ENCODE measurements around the gene SSC5D.

Gene SSC5D

DNA sequence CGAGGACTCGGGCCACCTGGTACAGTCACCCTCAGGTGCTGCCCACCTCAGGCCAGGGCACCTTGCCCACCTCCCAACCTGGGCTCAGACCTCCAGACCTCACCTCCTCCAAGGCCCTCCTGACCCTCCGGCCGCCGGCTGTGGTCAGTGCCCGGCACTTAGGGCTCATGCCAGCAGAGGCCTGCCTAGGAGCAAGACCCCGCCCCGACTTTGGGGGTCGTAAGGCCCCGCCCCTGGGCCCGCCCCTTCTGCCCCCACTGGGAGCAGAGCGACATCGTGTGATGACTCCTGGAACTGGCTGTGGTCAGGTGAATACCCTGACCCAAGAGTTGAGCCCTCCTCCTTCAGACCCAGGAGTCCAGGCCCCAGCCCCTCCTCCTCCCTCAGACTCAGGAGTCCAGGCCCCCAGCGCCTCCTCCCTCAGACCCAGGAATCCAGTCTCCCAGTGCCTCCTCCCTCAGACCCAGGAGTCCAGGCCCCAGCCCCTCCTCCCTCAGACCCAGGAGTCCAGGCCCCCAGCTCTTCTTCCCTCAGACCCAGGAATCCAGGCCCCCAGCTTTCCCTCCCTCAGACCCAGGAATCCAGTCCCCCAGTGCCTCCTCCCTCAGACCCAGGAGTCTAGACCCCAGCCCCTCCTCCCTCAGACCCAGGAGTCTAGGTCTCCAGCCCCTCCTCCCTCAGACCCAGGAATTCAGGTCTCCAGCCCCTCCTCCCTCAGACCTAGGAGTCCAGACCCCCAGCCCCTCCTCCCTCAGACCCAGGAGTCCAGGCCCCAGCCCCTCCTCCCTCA is 48.9 kb downstream of the SSC5D start, which contains the start of gene SBK2:
Gene SBK2 (minus strand): TSS at position 183 of the 790 bp plus-strand sequence. CDS start 839 bp downstream, outside the sequence.
- no peak for DNase-seq (ENCODE audit: low read depth)

- DNase-seq (ENCODE audit: low read depth) = no peak
These were observed 49.5 kb downstream of the SSC5D start for GRCh38 chr19:55537741-55538111.

DNA sequence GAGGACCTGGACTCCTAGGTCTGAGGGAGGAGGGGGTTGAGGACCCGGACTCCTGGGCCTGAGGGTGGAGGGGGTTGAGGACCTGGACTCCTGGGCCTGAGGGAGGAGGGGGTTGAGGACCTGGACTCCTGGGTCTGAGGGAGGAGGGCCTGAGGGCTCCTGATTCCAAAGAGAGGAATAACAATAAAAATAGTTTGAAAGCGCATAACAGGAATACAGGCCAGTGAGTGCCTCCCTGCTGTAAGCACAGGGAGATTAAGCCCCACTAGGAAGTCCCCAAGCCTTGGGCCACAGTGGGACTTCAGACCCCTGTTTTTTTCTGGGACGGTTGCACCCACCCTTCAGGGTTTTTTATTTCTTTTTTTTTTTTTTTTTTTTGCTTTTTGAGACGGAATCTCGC is 49.9 kb downstream of the SSC5D start:
- DNase-seq (ENCODE audit: low read depth) = no peak

- no peak for DNase-seq (ENCODE audit: low read depth)
These were observed 51.1 kb downstream of the SSC5D start for GRCh38 chr19:55539090-55539984.

DNA sequence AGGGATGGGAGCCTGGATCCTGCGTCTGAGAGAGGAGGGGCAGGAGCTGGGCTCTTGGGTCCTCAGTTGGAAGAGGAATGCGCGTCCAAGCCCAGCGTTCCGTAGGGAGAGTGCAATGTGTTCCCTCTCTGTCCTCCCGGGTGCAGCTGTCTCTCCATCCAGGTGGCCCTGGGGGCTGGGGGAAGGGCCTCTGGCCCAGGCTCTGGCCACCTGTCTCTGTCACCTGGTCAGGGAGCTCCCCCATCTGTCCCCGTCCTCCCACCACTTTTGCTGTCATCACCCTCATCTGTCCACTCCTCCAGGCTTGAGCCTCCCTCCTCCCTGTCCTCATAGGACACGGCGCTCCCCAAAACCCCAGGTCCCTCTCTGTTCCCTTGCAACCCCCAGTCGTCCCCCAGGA is 52.4 kb downstream of the SSC5D start:
- no peak for DNase-seq (ENCODE audit: low read depth)

GRCh38 chr19:55541091-55541490 is 52.9 kb downstream of the SSC5D start:
- no peak for DNase-seq (ENCODE audit: low read depth)

DNA sequence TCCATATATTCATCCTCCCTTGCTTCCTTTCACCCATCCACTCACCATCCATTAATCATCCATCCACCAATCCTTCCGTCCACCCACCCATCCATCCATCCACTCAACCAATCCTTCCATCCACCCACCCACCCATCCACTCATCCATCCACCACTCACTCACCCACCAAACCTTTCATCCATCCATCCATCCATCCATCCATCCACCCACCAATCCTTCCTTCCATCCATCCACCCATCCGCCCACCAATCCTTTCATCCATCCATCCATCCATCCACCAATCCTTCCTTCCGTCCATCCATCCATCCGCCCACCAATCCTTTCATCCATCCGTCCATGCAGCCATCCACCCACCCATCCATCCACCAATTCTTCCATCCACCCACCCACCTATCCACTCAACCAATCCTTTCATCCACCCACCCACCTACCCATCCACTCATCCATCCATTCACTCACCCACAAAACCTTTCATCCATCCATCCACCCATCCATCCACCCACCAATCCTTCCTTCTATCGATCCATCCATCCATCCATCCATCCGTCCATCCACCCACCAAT is 54.1 kb downstream of the SSC5D start:
- DNase-seq (ENCODE audit: low read depth) = no peak

DNA sequence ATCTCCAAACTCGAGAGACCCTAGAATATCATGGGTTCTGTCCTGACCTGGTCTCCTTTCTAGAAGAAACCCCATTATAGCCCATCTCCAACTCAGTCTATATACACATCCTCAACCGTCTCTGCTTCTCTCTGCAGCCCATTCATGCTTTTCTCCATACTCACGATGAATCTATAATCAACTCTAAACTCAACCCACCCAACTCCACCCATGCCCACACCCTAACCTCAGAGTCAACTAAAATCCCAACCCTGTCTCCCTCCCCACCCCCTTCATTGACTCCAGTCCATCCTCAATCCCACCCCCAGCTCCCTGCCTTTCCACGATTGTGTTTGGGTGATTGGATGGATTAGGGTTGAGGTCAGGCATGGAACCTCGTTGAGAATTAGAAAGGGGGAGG is 55.3 kb downstream of the SSC5D start:
- no peak for DNase-seq (ENCODE audit: low read depth)

DNA sequence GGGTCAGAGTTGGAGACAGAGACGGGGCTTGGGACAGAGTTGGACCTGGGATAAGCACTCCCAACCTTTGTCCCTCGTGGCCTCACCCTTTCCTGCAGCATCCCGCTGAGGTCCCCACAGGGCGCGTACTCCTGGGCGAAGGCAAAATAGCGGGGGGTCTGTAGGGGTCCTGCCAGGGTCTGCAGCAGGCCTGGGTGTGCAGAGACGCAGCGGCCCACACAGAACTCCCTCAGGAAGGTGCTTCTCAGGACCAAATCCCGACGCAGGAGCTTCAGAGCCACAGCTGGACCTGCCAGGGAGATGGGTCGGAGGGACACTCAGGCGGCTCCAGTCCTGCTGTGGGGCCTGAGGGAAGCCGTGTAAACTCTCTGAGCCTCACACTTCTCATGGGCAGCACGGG is 55.8 kb downstream of the SSC5D start:
- no peak for DNase-seq (ENCODE audit: low read depth)

GRCh38 chr19:55544776-55545439 is 56.7 kb downstream of the SSC5D start:
- no peak for DNase-seq (ENCODE audit: low read depth)

GRCh38 chr19:55545443-55545842 is 57.2 kb downstream of the SSC5D start, which contains the start of gene SBK3:
SBK3 (minus strand) TSS chr19:55545543; CDS start chr19:55545543, 0 bp downstream.
- no peak for DNase-seq (ENCODE audit: low read depth)

DNA sequence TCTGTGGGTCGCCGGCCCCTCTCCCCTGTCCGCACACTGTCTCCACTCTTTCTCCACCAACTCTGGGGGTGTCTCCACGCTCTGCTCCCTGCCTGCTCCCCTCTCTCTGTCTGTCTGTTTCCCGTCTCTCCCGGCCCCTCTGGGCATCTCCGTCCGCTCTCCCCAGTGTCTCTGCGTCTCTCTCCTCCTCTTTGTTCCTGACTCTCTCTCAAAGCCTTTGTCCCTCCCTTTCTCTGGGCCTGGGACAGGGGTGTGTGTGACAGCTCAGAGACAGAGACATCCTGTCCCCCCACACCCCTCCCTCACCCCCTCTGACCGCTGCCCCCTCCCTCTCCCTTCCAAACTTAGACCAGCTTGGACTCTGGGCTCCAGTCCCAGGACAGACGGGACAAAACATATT is 57.8 kb downstream of the SSC5D start:
- no peak for DNase-seq (ENCODE audit: low read depth)

- DNase-seq (ENCODE audit: low read depth) = no peak
These were observed 58.8 kb downstream of the SSC5D start for GRCh38 chr19:55546822-55547614.

- no peak for DNase-seq (ENCODE audit: low read depth)
These were observed 61.5 kb downstream of the SSC5D start for GRCh38 chr19:55549500-55550320.

GRCh38 chr19:55550321-55550650 is 62.0 kb downstream of the SSC5D start:
- DNase-seq (ENCODE audit: low read depth) = no peak

DNA sequence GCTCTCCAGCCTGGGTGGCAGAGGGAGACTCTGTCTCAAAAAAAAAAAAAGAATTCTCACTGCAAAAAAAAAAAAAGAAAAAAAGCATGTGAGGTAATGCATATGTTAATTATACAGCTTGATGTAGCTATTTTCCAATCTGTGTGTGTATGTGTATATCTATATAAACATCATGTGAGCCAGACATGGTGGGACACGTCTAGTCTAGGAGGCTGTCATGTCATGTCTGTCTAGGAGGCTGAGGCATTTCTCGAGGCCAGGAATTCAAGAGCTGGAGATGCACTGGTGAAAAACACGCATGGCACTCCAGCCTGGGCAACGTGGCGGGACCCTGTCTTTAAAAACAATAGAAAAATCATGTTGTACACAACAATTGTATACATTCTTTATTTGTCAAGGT is 64.0 kb downstream of the SSC5D start:
- no peak for DNase-seq (ENCODE audit: low read depth)

DNA sequence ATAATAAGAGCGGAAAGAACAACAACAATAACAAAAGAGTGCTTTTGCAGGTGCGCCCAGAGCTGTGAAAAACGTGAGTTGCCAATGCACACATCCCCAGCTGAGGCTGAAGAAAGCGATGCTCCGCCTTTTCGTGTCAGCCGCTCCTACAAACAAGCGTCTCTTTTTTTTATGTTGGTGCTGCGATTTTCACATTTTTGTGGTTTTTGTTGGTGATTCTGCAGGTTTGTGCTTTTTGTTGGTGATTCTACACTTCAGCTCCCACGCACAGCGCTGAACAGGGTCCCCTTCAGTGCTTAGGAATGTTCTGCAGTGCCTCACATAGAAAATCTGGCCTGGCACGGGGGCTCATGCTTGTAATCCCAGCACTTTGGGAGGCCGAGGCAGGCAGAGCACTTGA is 64.4 kb downstream of the SSC5D start:
- DNase-seq (ENCODE audit: low read depth) = no peak

GRCh38 chr19:55553217-55554182 is 65.3 kb downstream of the SSC5D start:
- no peak for DNase-seq (ENCODE audit: low read depth)

GRCh38 chr19:55554302-55554701 is 66.1 kb downstream of the SSC5D start:
- no peak for DNase-seq (ENCODE audit: low read depth)

Measured in activated T-helper 9 cell treated with anti-CD3 and anti-CD28 coated beads, Interleukin-2, amount 50 U/mL, for 16 hours (primary cell).